Epithelial cell of prostate (primary cell): ENCODE data around the gene FAM13A.
A peak's percentile ranks its signal among the peaks of the same experiment; 100 is the strongest.
"Not testable (repeated sequence)": the region's sequence is repeated elsewhere in the genome, so short reads cannot be mapped to it uniquely, and the experiment has no call there.

Source experiments
- DNase-seq: peaks from one replicate; pipeline ENCODE4 v3.0.0-alpha.2; 2011; ENCODE audit warnings: low read depth, low spot score
- H3K27ac ChIP-seq: fragments of 450-650 bp; 2 replicates; pipeline ENCODE4 v1.5.1; 2017; ENCODE audit warnings: mild to moderate bottlenecking

Gene FAM13A

DNA sequence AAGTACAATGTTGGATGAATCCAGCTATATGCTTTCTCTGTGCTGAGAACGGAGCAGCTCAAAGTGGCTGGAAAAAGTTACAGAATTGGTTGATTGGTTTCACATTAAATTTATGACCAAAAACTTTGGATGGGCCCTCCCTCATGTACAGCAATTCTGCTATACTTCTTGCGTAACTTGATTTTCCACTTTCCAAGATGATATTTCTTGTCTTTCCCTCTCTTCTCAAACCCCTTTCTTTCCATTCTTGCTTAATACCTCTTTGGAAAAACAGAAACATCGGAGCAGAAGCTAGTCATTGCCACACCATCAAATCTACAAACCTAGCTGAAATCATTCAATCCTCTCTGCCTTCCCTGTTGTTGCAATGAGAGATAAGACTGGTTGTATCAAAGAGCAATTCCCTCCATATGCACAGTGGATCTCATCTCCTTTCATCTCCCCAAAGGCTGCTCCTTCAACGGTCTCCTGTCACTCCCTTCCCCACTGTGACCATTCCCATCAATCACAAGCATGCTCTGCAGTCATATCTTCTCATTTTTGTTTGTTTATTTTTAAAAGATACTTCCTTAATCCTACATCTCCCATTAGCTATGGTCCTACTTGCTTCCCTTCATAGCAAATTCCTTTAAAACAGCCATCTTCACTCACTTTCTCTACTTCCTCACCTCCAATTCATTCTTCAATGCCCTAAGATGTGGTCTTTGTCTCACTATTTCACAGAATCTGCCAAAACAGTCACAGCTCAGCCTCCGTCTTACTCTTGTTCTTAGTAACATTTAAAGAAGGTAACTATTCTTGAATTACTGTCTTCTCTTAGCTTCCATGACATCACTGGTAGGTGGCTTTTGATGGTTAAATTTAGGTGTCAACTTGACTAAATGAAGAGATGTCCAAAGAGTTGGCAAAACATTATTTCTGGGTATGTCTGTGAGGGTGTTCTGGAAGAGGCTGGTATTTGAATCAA is 145.5 kb downstream of the FAM13A start:
- DNase-seq: no peak
- no peak overlapping the region for H3K27ac ChIP-seq

DNA sequence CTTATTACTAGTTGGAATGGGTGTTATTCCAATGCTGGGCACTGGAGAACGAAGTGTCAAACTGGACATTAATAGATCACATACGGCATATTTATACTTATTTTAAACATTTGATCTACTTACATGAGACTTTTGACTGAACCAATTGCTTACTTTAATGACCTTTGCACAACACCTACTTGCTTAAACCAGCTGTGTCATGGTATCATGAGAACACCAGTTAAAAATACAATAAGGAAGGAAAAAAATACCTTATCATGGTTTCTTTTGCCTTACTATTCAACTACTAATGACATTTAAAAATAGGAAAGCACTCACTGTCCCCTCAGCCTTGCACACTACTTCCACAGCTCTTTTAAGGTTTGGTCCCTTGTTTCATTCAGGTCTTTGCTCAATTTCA is 146.9 kb downstream of the FAM13A start:
- DNase-seq: no peak
- no peak overlapping the region for H3K27ac ChIP-seq

DNA sequence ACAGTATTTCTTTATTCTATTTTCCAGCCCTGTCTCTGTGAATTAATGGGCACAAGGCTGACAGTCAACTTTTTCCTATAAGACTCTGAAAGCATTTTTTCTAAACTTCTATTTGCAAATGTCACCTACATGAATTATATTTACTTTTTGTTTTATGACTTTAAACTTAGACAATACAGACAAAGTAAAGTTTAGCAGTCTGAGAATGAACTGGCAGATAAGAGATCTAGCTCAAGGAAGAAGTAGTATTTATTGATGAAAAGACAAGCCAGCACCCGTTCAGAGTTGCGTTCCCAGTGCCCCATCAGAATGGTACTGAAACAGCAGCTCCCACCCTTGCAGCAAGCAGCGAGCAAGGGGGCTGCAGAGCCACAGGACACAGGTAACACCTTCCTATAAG is 148.5 kb downstream of the FAM13A start:
- no peak overlapping the region for H3K27ac ChIP-seq
- DNase-seq: no peak

DNA sequence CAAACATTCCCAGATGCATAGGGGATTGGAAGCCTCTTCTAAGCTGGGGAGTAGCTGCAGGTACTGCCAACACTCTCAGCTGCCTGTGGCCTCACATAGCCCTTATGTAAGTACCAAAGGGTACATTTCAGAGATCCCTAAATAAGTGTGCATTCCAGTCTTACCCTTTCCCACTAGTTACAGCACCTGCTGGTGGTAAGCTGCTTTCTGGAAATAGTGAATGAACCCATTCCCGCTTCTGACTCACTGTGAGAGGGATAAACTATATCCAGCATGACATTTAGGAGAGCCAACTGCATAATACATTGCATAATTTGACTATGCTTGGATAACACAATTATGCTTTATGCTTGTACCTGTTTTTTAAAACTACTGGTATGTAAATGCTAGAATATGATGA is 149.0 kb downstream of the FAM13A start:
- DNase-seq: no peak

DNA sequence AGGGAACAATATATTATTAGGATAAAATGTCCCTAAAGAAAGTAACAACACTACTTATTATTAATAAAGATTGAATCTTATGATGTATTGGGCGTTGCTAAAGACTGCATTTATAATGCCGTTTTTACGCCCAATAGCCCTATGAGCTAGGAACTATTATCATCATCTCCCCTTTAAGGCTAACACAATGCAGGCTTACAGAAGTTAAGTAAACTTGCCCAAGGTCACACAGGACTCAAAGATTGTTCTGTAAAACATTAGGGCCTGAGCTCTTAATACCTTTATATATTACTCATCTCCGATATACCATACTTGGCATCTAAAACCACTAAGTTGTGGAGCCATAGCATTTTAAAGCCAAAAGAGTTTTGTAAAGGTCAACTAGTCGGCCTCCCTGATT is 149.5 kb downstream of the FAM13A start:
- no peak overlapping the region for H3K27ac ChIP-seq
- no peak for DNase-seq

More for the DNA sequence above, 149.0 kb downstream of the FAM13A start:
- H3K27ac ChIP-seq: no peak overlapping the region

DNA sequence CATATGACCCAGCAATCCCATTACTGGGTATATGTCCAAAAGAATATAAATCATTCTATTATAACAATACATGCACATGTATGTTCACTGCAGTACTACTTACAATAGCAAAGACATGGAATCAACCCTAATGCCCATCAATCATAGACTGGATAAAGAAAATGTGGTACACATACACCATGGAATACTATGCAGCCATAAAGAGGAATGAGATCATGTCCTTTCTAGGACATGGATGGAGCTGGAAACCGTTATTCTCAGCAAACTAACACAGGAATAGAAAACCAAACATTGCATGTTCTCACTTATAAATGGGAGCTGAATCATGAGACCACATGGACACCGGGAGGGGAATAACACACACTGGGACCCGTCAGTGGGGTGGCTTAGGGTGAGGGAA is 152.7 kb downstream of the FAM13A start:
- not testable (repeated sequence) for H3K27ac ChIP-seq, DNase-seq

DNA sequence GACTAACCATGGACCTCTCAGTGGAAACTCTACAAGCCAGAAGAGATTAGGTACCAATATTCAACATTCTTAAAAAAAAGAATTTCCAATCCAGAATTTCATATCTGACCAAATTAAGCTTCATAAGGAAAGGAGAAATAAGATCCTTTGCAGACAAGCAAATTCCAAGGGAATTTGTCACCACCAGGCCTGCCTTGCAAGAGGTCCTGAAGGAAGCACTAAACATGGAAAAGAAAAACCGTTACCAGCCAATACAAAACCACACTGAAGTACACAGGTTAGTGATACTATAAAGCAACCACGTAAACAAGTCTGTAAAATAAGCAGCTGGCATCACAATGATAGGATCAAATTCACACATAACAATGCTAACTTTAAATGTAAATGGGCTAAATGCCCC is 156.6 kb downstream of the FAM13A start:
- no peak overlapping the region for H3K27ac ChIP-seq
- no peak for DNase-seq

DNA sequence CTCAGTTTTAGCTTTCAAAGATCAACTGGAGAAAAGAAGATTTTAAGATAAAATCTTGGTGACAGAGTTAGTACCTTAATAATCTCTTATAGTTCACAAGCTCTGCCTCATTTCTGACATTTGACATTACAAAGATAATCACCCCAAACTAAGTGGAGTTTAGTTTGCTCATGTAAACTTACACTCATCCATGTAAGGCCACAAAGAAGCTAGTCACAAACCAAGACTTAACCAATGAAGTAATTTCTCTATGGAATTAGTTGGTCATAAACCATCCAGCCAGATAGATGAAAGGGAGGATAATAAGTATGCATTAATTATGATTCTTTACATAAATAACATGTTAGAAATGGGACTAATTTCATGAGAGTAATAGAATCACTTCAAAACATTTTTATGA is 159.2 kb downstream of the FAM13A start:
- DNase-seq: no peak
- H3K27ac ChIP-seq: no peak overlapping the region

DNA sequence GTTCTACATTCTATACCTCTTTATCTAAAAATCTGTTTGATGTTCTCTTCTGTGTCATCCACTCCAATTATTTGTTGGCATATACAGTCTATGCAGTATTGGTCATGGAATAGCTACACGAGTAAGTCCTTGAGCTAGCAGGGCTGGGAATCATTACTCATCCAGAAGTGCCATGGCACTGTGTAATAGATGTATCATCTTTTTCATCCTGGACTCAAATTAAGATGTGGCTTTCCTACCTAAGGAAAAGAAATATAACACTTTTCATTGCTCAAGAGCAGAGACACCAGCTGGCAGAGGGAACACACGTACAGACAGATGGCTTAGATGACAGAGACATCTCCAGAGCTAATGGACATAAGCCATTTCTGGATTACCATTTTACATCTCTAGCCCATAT is 159.8 kb downstream of the FAM13A start:
- H3K27ac ChIP-seq: no peak overlapping the region
- DNase-seq: no peak

DNA sequence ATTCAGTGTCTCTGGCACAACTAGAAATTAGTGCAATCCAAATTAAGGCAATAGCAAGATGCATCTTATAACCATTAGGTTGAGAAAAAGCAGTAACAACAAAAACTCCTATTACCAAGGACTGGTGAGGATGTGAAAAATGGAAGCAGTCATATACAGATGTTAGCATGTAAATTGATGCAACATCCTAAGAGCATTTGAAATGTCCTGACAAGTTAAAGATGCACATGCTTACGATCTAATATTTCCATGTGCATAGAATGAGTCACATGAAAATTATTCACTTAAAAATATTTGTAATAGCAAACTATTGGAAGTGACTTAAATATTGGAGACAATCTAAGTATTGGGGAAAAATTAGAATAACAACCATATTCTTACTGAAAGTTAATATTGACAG is 163.0 kb downstream of the FAM13A start:
- DNase-seq: no peak
- H3K27ac ChIP-seq: no peak overlapping the region

DNA sequence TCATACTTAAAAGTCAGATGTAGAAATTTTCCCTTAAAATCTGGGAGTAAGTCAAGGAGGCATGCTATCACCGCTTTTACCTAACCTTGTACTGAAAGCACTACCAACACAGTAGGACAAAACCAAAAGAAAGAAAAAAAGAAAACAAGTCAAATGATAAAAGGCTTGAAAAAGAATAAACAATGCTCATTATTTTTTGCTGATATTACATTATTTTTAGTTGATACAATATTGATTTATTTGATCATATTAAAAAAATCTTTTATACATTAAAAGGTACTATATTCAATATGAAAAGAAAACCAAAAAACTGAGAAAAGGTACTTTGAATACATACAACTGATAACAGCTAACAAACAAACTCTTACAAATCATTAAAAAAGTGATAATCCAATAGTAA is 164.3 kb downstream of the FAM13A start:
- no peak overlapping the region for H3K27ac ChIP-seq

DNA sequence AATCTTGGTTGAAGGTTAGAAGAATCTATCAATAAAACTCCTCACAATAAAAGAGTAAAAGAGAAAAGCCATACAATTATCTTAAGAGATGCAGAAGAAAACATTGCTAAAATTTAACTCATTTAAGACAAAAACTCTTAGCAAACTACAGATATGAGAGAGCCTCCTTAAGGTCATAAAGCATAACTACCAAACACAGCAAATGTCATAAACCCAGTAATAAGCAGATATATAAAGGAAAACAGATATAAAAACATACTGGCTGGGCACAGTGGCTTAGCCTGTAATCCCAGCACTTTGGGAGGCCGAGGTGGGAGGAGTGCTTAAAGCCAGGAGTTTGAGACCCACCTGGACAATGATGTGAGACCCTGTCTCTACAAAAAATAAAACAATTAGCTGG is 165.3 kb downstream of the FAM13A start:
- no peak for DNase-seq

More for the DNA sequence above, 164.3 kb downstream of the FAM13A start:
- DNase-seq: no peak

DNA sequence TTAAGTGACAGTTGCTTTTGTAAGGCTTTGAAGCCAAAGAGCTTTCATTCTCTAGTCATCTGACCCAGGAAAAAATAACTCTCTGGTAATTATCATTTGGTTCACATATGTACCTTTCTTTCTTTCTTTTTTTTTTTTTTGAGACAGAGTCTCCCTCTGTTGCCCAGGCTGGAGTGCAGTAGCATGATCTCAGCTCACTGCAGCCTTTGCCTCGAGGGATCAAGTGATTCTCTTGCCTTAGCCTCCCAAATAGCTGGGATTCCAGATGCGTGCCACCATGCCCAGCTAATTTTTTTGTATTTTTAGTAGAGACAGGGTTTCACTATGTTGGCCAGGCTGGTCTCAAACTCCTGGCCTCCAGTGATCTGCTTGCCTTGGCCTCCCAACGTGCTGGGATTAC is 169.6 kb downstream of the FAM13A start:
- DNase-seq, H3K27ac ChIP-seq: not testable (repeated sequence)

More for the DNA sequence above, 165.3 kb downstream of the FAM13A start:
- H3K27ac ChIP-seq: no peak overlapping the region

DNA sequence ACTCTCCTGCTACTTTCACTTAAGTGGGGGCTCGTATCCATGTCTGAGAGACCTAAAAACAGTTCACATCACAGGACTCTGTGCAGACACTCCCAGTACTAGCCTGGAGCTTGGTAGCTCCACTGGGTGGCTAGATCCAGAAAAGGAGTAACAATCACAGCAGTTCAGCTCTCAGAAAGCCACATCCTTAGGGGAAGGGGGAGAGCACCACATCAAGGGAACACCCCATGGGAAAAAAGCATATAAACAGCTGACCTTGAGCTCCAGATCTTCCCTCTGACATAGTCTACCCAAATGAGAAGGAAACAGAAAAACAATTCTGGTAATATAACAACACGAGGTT is 175.8 kb downstream of the FAM13A start:
- no peak overlapping the region for H3K27ac ChIP-seq
- no peak for DNase-seq

DNA sequence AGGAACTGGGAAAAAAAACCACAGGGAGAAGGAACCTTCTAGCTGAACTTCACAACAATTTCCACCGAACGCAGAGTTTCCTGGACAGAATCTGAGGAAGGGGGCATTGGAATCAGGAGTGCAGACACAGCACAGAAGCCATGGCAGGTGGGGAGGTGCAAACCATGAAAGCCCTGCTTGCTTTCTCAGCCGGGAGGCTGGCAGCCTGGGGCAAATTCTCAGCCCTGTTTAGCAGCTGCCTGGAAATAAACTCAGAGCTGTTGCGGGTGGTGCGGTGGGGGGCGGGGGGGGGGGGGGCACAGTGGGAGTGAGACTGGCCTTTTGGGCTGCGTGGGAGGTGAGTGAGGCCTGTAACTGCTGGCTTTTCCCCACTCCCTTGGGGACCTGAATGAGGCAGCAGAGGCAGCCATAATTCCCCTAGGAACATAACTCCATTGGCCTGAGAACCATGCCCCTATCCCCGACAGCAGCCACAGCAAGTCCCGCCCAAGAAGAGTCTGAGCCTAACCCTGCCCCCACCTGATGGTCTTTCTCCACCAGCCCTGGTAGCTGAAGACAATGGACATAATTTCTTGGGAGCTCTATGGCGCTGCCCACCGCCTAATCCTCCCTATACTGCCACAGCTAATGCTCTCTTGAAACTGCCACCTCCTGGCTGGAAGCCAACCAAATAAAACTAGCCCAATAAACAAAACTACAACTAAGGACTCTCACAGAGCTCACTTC is 176.3 kb downstream of the FAM13A start:
- no peak for DNase-seq
- H3K27ac ChIP-seq: no peak overlapping the region

DNA sequence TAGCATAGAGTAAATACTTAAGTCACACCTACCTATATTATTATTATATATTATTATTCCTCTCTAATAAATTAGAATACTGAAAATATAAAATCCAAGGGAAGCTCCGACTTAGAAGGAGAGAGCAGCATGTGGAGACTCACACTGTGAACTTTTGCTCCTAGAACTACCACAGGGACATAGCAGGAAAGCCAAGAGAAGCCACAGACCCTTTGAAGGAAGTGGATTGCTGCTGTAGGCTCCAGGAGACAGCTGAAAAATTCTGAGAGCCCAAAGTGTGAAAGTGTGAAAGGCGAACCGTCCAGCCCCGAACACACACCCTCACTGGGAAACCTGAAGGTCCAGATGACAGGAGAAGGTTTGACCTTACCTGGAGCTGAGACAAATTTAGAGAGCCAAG is 177.0 kb downstream of the FAM13A start:
- no peak for DNase-seq
- H3K27ac ChIP-seq: no peak overlapping the region

DNA sequence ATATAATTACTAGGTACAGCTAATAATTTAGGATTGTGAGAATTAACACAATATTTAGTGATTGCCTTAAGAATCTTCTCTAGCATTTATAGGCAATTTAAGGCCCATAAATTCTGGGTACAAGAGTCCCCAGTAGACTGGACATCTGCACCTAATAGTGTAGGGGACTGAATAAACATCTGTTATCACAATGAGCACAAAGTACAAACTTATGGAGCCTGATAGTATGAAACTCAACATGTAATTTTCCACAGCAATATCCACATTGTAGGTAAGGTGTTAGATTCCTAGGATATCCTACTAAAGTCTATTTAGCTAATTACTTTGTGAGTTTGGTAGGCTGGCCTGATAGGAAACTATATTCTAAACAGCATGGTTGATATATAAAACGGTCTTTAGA is 178.3 kb downstream of the FAM13A start:
- no peak for DNase-seq
- H3K27ac ChIP-seq: no peak overlapping the region

DNA sequence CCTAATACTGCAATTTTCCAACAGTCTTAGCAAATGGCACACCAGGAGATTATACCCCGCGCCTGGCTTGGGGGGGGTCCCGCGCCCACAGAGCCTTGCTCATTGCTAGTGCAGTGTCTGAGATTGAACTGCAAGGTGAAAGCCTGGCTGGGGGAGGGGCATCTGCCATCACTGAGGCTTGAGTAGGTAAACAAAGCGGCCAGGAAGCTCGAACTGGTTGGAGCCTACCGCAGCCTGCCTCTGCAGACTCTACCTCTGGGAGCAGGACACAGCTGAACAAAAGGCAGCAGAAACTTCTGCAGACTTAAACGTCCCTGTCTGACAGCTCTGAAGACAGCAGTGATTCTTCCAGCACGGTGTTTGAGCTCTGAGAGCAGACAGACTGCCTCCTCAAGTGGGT is 186.6 kb downstream of the FAM13A start:
- DNase-seq: no peak

DNA sequence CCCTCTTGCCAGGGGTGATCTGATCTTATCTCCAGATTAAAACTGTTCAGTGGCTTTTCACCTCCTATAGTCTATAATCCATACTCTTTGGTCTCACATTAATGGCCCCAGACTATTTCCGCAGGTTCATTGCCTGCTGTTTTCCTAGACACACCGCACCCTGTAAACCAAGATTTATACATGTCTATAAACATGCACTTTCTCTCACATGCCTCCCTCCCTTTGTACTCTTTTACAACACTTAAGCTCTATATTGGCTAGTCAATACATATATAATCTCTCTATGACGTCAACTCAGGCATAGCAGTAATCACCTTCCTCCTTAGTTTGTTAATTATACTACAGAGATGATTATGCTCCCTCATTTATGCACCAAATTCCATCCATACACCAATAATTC is 188.5 kb downstream of the FAM13A start:
- no peak for DNase-seq
- no peak overlapping the region for H3K27ac ChIP-seq

More for the DNA sequence above, 186.6 kb downstream of the FAM13A start:
- H3K27ac ChIP-seq: no peak overlapping the region

DNA sequence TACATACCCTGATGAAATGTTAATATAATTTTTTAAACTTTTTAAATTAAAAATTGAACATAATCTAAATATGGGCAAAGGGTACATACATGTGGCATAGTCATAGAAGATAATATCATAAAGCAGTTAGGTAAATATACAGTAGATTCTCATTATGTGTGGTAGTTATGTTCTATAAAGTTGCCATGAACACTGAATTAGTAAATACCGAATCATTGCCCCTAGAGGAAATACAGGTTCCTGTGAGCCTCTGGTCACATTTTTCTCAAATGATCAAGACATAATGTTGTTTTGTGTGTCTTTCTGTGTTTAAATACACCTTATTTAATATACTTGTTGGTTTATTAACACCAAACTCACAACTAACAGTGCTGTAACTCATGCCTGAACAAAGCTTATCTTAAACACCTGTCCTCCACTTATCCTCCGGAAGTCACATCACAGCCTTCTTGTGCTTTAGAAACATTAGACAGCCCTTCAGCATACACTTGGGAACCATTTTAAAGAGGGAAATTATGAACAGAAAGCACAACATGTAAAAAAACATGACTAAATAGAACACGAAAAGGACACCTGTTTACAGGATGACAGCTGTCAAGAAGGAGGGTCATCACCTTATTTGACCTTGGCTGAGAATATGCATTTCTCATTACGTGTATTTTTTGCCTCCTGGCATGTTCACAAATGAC is 190.0 kb downstream of the FAM13A start:
- H3K27ac ChIP-seq: peak overlapping the region; percentile 65
- DNase-seq: peak; percentile 63

DNA sequence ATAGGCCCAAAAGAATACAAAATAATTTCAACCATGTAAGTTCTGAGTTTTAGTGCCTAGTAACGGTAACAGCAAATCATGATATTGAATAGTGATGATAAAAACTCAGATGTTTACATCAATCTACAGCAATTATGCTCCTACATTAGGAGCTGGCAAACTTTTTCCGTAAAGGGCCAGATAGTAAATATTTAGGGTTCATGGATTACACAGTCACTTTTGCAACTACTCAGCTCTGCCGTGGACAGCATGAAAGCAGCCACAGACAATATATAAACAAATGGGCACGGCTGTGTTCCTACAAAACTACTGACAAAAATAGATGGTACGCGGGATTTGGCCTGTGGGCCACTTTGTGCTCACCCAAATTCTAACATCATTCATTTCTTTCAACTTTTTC is 191.5 kb downstream of the FAM13A start:
- H3K27ac ChIP-seq: peak overlapping the region; percentile 16
- DNase-seq: no peak
